ENCODE data around the gene KCNN3.

DNA sequence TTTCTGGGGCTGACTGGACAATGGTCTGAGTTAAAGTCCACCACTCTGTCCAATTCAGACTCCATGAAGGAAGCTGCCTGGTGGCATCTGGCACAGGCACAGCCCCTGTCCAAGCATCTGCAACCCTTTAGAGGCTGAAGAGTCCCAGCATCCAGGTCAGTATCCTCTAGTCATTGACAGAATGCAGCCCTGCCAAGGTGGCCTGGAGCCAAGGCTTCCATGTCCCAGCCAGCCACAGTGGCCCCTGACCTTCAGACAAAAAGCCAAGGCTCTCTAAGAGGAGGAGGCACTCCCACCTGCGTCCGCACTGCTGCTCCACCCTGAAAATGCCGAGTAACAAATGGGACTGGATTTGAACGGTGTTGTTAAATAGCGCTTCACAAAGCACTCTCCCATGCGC lies 49.4 kb downstream of the KCNN3 start:
- TF ChIP-seq, protein P1, sequence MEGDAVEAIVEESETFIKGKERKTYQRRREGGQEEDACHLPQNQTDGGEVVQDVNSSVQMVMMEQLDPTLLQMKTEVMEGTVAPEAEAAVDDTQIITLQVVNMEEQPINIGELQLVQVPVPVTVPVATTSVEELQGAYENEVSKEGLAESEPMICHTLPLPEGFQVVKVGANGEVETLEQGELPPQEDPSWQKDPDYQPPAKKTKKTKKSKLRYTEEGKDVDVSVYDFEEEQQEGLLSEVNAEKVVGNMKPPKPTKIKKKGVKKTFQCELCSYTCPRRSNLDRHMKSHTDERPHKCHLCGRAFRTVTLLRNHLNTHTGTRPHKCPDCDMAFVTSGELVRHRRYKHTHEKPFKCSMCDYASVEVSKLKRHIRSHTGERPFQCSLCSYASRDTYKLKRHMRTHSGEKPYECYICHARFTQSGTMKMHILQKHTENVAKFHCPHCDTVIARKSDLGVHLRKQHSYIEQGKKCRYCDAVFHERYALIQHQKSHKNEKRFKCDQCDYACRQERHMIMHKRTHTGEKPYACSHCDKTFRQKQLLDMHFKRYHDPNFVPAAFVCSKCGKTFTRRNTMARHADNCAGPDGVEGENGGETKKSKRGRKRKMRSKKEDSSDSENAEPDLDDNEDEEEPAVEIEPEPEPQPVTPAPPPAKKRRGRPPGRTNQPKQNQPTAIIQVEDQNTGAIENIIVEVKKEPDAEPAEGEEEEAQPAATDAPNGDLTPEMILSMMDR (tag by site-specific recombination; IDR thresholded peaks at IDR 0.05) = no peak
- TF ChIP-seq ZFP41 (tag by site-specific recombination; IDR thresholded peaks at IDR 0.05; ENCODE audit: borderline replicate concordance) (no peak), ZNF561 (tag by site-specific recombination; IDR thresholded peaks at IDR 0.05; ENCODE audit: borderline replicate concordance) (no peak), ZNF747 (tag by site-specific recombination; IDR thresholded peaks at IDR 0.05) (no peak), OVOL3 (tag by site-specific recombination; IDR thresholded peaks at IDR 0.05) (no peak), ZNF138 (tag by site-specific recombination; IDR thresholded peaks at IDR 0.05; ENCODE audit: borderline replicate concordance) (no peak), ZNF223 (tag by site-specific recombination; IDR thresholded peaks at IDR 0.05) (no peak), ZNF558 (tag by site-specific recombination; IDR thresholded peaks at IDR 0.05) (no peak), ZFP37 (tag by site-specific recombination; IDR thresholded peaks at IDR 0.05) (no peak), ZNF211 (tag by site-specific recombination; IDR thresholded peaks at IDR 0.05; ENCODE audit: low read depth) (no peak)
- TF ChIP-seq, protein P2, sequence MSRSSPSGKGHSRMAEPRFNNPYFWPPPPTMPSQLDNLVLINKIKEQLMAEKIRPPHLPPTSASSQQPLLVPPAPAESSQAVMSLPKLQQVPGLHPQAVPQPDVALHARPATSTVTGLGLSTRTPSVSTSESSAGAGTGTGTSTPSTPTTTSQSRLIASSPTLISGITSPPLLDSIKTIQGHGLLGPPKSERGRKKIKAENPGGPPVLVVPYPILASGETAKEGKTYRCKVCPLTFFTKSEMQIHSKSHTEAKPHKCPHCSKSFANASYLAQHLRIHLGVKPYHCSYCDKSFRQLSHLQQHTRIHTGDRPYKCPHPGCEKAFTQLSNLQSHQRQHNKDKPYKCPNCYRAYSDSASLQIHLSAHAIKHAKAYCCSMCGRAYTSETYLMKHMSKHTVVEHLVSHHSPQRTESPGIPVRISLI (tag by site-specific recombination; IDR thresholded peaks at IDR 0.05) = no peak
- TF ChIP-seq, protein P3, sequence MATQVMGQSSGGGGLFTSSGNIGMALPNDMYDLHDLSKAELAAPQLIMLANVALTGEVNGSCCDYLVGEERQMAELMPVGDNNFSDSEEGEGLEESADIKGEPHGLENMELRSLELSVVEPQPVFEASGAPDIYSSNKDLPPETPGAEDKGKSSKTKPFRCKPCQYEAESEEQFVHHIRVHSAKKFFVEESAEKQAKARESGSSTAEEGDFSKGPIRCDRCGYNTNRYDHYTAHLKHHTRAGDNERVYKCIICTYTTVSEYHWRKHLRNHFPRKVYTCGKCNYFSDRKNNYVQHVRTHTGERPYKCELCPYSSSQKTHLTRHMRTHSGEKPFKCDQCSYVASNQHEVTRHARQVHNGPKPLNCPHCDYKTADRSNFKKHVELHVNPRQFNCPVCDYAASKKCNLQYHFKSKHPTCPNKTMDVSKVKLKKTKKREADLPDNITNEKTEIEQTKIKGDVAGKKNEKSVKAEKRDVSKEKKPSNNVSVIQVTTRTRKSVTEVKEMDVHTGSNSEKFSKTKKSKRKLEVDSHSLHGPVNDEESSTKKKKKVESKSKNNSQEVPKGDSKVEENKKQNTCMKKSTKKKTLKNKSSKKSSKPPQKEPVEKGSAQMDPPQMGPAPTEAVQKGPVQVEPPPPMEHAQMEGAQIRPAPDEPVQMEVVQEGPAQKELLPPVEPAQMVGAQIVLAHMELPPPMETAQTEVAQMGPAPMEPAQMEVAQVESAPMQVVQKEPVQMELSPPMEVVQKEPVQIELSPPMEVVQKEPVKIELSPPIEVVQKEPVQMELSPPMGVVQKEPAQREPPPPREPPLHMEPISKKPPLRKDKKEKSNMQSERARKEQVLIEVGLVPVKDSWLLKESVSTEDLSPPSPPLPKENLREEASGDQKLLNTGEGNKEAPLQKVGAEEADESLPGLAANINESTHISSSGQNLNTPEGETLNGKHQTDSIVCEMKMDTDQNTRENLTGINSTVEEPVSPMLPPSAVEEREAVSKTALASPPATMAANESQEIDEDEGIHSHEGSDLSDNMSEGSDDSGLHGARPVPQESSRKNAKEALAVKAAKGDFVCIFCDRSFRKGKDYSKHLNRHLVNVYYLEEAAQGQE (tag by site-specific recombination; IDR thresholded peaks at IDR 0.05) = no peak
